ENCODE results near the gene ACTR2. TPM values are rescaled to one million over a fixed set of nuclear protein-coding genes. Genes with fewer than 3 reads are reported as not detected.

Gene ACTR2
- total RNA-seq, 1 experiment from 2014 or later: 246 TPM

DNA sequence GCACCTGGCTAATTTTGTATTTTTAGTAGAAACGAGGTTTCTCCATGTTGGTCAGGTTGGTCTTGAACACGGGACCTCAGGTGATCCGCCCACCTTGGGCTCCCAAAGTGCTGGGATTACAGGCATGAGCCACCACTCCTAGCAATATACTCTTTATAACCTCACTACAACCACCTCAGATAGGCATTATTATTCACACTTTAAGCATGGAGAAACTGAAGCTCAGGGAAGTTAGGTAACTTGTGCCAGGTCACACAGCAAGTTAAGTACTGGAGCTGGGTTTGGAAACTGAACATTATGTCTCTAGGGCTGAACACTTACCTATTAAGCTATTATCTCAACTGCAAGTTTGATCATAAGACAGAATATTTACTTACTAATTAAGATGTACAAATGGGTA is 42.6 kb upstream of the ACTR2 start:
- Histone ChIP-seq H3F3A (ENCODE audit: insufficient read depth, low read depth) (no peaks in the 10 kb centered on the region), H3K9me2 (ENCODE audit: insufficient read depth) (no peaks in the 10 kb centered on the region), H3K79me2 (ENCODE audit: low read depth) (no peaks in the 10 kb centered on the region), H3K4me2 (no peak overlapping the region), H3K36me3 (ENCODE audit: low read depth) (no peaks in the 10 kb centered on the region), H3K9me3 (ENCODE audit: insufficient read depth, low read depth) (no peaks in the 10 kb centered on the region), H4K20me1 (ENCODE audit: insufficient read depth) (no peaks in the 10 kb centered on the region), H3K4me3 (no peak overlapping the region), H2AFZ (no peak overlapping the region), H3K4me1 (replicated peaks; ENCODE audit: insufficient read depth) (no peaks in the 10 kb centered on the region), H3K27ac (no peak overlapping the region), H3K27me3 (ENCODE audit: insufficient read depth, low read depth) (no peaks in the 10 kb centered on the region)
- TF ChIP-seq EZH2 (IDR thresholded peaks at IDR 0.05; ENCODE audit: low read depth): no peak
- TF ChIP-seq, protein P1, sequence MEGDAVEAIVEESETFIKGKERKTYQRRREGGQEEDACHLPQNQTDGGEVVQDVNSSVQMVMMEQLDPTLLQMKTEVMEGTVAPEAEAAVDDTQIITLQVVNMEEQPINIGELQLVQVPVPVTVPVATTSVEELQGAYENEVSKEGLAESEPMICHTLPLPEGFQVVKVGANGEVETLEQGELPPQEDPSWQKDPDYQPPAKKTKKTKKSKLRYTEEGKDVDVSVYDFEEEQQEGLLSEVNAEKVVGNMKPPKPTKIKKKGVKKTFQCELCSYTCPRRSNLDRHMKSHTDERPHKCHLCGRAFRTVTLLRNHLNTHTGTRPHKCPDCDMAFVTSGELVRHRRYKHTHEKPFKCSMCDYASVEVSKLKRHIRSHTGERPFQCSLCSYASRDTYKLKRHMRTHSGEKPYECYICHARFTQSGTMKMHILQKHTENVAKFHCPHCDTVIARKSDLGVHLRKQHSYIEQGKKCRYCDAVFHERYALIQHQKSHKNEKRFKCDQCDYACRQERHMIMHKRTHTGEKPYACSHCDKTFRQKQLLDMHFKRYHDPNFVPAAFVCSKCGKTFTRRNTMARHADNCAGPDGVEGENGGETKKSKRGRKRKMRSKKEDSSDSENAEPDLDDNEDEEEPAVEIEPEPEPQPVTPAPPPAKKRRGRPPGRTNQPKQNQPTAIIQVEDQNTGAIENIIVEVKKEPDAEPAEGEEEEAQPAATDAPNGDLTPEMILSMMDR (conservative IDR thresholded peaks at IDR 0.05): no peak
- intact Hi-C loops (cut with micrococcal nuclease; ENCODE audit: unreplicated experiment): no loop called here
- DNase-seq: no peak
- CTCF ChIA-PET: no interaction called here
- POLR2A ChIA-PET (ENCODE audit: unreplicated experiment): no interaction called here
- BruUV-seq (replicated peaks): no TSS peak

DNA sequence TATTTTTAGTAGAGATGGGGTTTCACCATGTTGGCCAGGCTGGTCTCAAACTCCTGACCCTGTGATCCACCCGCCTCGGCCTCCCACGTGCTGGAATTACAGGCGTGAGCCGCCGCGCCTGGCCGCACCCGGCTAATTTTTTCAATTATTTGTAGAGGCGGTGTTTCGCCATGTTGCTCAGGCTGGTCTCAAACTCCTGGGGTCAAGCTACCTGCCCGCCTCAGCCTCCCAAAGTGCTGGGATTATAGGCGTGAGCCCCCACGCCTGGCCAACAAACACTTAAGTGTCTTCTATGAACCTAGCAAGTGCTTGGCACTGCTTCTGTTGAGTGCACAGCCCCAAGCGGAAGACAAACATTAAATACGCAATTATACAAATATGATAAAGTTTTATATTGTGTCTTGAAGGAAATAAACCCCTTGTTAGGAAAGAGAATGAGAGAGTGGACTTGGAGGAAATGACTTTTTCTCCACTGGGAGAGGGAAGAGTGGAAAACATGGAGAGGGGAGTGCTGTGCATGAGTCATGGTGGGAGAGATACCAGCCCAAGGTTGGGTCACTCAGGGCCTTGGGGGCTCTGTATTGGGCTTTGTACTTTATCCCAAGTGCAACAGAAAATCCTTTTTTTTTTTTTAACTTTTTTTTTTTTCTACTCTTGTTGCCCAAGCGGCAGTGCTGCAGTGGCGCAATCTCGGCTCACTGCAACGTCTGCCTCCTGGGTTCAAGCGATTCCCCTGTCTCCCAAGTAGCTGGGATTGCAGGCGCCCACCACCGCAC is 41.4 kb upstream of the ACTR2 start:
- CTCF ChIA-PET: interaction anchor here (0.7 to 1.0 kb wide), 2 partner anchors 97 to 121 kb away, joined by 4 read pairs; no protein-coding TSS in a partner anchor
- POLR2A ChIA-PET (ENCODE audit: unreplicated experiment): interaction anchor here (0.6 kb wide), 1 partner anchor 57 kb away, joined by 4 read pairs; no protein-coding TSS in a partner anchor
- H3K27ac ChIP-seq: no peak overlapping the region
- no peaks in the 10 kb centered on the region for H3K27me3 ChIP-seq (ENCODE audit: insufficient read depth, low read depth)
- no peaks in the 10 kb centered on the region for H3K36me3 ChIP-seq (ENCODE audit: low read depth)
- no TSS peak for BruUV-seq (replicated peaks)
- no peaks in the 10 kb centered on the region for H3K9me2 ChIP-seq (ENCODE audit: insufficient read depth)
- H3K4me3 ChIP-seq: no peak overlapping the region
- no peaks in the 10 kb centered on the region for H3F3A ChIP-seq (ENCODE audit: insufficient read depth, low read depth)
- TF ChIP-seq EZH2 (IDR thresholded peaks at IDR 0.05; ENCODE audit: low read depth): no peak
- TF ChIP-seq, protein P1 (conservative IDR thresholded peaks at IDR 0.05): no peak
- no peaks in the 10 kb centered on the region for H3K9me3 ChIP-seq (ENCODE audit: insufficient read depth, low read depth)
- no peak overlapping the region for H3K4me2 ChIP-seq
- DNase-seq: no peak
- intact Hi-C loops (cut with micrococcal nuclease; ENCODE audit: unreplicated experiment): no loop called here
- no peak overlapping the region for H2AFZ ChIP-seq
- H4K20me1 ChIP-seq (ENCODE audit: insufficient read depth): no peaks in the 10 kb centered on the region
- H3K4me1 ChIP-seq (replicated peaks; ENCODE audit: insufficient read depth): no peaks in the 10 kb centered on the region
- H3K79me2 ChIP-seq (ENCODE audit: low read depth): no peaks in the 10 kb centered on the region

DNA sequence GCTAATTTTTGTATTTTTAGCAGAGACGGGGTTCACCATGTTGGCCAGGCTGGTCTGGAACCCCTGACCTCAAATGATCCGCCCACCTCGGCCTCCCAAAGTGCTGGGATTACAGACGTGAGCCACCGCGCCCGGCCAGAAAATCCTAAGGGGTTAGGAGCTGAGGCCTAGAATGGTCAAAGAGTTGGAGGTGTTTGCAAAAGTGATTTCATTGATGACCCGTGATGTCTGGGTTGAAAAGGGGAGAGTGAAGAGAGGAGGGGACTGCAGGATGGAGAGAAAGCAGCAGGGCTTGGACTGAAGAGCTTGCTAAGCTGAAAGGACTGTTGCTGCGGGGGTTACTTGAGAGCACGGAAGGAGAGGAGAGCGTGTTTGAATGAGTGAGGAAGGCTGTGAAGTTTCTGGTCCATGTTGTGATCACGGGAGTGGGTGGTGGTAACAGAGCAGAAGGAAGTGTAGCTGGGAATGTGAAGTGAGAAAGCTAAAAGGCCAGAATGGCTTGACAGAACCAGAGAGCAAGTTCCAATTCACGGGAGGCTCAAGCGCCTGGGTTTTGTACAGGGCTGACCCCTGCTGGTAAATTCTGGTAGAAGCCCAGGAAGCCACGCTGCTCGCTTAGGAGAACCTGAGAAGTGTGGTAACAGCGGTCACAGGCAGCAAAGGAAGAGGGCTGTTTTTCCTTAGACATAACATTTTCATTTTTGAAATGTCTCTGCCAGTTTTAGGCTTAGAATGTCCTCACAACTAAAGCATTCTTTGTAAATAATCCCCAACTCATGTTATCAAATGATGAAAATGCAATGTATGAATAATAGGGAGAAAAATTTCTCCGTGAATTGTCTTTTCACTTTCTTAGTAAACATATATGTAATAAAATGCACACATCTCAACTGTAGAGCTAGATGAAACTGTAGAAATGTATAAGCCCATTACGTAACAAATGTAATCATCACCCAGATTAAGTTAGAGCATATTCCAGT is 40.5 kb upstream of the ACTR2 start:
- no peaks in the 10 kb centered on the region for H4K20me1 ChIP-seq (ENCODE audit: insufficient read depth)
- TF ChIP-seq EZH2 (IDR thresholded peaks at IDR 0.05; ENCODE audit: low read depth): no peak
- TF ChIP-seq, protein P1 (conservative IDR thresholded peaks at IDR 0.05): peak; percentile 81
- H2AFZ ChIP-seq: no peak overlapping the region
- ChIA-PET POLR2A (ENCODE audit: unreplicated experiment) (interaction anchor here (0.6 kb wide), 1 partner anchor 58 kb away, joined by 4 read pairs; no protein-coding TSS in a partner anchor), CTCF (interaction anchor here (0.6 to 1.0 kb wide), 2 partner anchors 83 to 122 kb away, joined by 3 to 4 read pairs; no protein-coding TSS in a partner anchor)
- no peaks in the 10 kb centered on the region for H3K9me3 ChIP-seq (ENCODE audit: insufficient read depth, low read depth)
- no peaks in the 10 kb centered on the region for H3K4me1 ChIP-seq (replicated peaks; ENCODE audit: insufficient read depth)
- H3K27ac ChIP-seq: no peak overlapping the region
- DNase-seq: peak; percentile 52 to 57
- H3K4me2 ChIP-seq: no peak overlapping the region
- H3K36me3 ChIP-seq (ENCODE audit: low read depth): no peaks in the 10 kb centered on the region
- no peak overlapping the region for H3K4me3 ChIP-seq
- H3F3A ChIP-seq (ENCODE audit: insufficient read depth, low read depth): no peaks in the 10 kb centered on the region
- intact Hi-C loops (cut with micrococcal nuclease; ENCODE audit: unreplicated experiment): loop anchor here (1.0 kb wide), 1 partner anchor 123 kb away; no protein-coding TSS in a partner anchor
- no peaks in the 10 kb centered on the region for H3K27me3 ChIP-seq (ENCODE audit: insufficient read depth, low read depth)
- no peaks in the 10 kb centered on the region for H3K9me2 ChIP-seq (ENCODE audit: insufficient read depth)
- BruUV-seq (replicated peaks): no TSS peak
- H3K79me2 ChIP-seq (ENCODE audit: low read depth): no peaks in the 10 kb centered on the region
